ENCODE data around the gene SH3TC1.

SH3TC1 gene

GRCh38 chr4:8271821-8272220 lies 72.7 kb downstream of the SH3TC1 start:
- Histone ChIP-seq H3K36me3 (ENCODE audit: insufficient read depth, insufficient read length, low read length) (no peaks in the 10 kb centered on the region), H3K4me1 (ENCODE audit: insufficient read depth, insufficient read length) (peaks cover 22% of the 10 kb centered on the region), H3K9ac (ENCODE audit: insufficient read length, low read depth) (no peak overlapping the region), H3K27me3 (ENCODE audit: insufficient read depth, insufficient read length) (peaks cover 35% of the 10 kb centered on the region), H3K9me3 (ENCODE audit: insufficient read depth, low read length) (no peaks in the 10 kb centered on the region), H3K4me3 (ENCODE audit: insufficient read length, low read depth) (no peak overlapping the region)
- no peak for DNase-seq (ENCODE audit: low read depth, low spot score)
- no peak for TF ChIP-seq SUZ12 (IDR thresholded peaks at IDR 0.05; ENCODE audit: extremely low read depth, insufficient read depth, insufficient read length)
- no peak for TF ChIP-seq YY1 (IDR thresholded peaks at IDR 0.05; ENCODE audit: insufficient read depth, insufficient read length)
- no peak for TF ChIP-seq ZNF274 (IDR thresholded peaks at IDR 0.05; ENCODE audit: low read depth, low read length)

DNA sequence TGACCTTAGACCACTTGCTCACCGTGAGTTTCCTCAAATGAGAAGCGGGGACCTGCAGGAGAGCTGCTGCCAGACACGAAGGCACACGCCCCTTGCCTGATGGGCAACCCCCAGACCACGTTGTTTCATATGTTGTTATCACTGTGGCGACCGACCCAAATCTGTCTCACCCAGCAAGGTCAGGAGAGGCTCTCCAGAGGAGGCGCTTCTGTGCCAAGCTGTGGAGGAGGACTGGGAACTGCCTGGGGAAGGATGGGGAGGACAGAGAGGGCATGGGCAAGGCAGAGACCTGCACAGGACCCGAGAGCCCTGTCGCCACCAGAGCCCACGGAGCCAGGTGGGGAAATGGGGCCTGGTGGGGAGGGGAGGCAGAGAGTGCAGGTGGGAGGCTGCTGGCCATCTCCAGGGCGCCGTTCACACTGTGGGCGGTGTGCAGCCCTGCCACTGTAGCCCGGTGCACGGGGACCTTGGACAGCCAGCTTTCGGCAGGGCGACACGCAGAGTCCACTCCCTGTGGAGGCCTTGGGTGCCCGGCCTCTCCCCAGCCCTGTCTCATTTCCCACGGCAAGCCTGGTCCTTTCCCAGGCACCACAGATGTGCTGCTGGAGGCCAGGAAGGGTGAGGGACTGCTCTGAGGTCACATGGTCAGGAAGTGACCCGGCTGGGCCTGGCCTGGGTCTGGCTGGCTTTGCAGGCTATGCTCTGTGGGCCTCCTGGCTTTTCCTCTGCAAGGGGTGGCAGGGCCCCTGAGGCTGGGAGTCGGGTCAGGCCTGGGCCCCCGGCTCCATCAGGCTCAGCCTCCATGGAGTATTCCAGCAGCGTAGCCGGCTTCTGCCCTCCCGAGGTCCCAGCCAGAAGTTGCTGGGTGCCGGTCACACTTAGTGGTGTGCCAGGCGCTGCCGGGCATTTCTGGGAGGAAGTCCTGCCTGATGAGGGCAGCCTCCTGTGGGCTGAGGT lies 73.7 kb downstream of the SH3TC1 start:
- DNase-seq (ENCODE audit: low read depth, low spot score) = no peak
- TF ChIP-seq YY1 (IDR thresholded peaks at IDR 0.05; ENCODE audit: insufficient read depth, insufficient read length) = no peak
- no peak for TF ChIP-seq ZNF274 (IDR thresholded peaks at IDR 0.05; ENCODE audit: low read depth, low read length)
- no peak for TF ChIP-seq SUZ12 (IDR thresholded peaks at IDR 0.05; ENCODE audit: extremely low read depth, insufficient read depth, insufficient read length)
- Histone ChIP-seq H3K4me3 (ENCODE audit: insufficient read length, low read depth) (no peak overlapping the region), H3K9ac (ENCODE audit: insufficient read length, low read depth) (peak overlapping the region; percentile 51), H3K27me3 (ENCODE audit: insufficient read depth, insufficient read length) (peaks cover 35% of the 10 kb centered on the region), H3K9me3 (ENCODE audit: insufficient read depth, low read length) (no peaks in the 10 kb centered on the region), H3K36me3 (ENCODE audit: insufficient read depth, insufficient read length, low read length) (no peaks in the 10 kb centered on the region), H3K4me1 (ENCODE audit: insufficient read depth, insufficient read length) (peaks cover 22% of the 10 kb centered on the region)

DNA sequence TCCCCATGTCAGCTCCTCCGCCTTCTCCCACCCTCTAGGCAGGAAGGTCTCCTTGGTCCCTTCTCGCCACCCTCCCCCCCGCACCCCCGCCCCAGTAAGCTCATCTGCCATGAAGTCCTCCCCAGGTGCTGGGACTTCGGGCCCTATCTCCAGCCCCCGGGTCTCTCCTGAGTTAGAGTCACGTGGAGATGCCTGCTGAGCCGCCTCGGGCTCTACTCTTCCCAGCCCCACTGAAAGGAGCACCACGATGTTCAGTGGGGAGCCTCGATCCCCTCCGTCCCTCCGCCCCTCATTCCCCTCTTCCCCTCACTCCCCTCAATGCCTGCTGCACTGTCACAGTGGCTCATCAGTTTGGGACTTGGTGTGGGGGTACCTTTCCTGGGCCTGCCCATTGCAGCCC lies 74.4 kb downstream of the SH3TC1 start:
- Histone ChIP-seq H3K4me1 (ENCODE audit: insufficient read depth, insufficient read length) (peaks cover 24% of the 10 kb centered on the region), H3K36me3 (ENCODE audit: insufficient read depth, insufficient read length, low read length) (no peaks in the 10 kb centered on the region), H3K27me3 (ENCODE audit: insufficient read depth, insufficient read length) (peaks cover 35% of the 10 kb centered on the region), H3K4me3 (ENCODE audit: insufficient read length, low read depth) (no peak overlapping the region), H3K9ac (ENCODE audit: insufficient read length, low read depth) (no peak overlapping the region), H3K9me3 (ENCODE audit: insufficient read depth, low read length) (no peaks in the 10 kb centered on the region)
- DNase-seq (ENCODE audit: low read depth, low spot score) = no peak
- no peak for TF ChIP-seq SUZ12 (IDR thresholded peaks at IDR 0.05; ENCODE audit: extremely low read depth, insufficient read depth, insufficient read length)
- TF ChIP-seq ZNF274 (IDR thresholded peaks at IDR 0.05; ENCODE audit: low read depth, low read length) = no peak
- no peak for TF ChIP-seq YY1 (IDR thresholded peaks at IDR 0.05; ENCODE audit: insufficient read depth, insufficient read length)

GRCh38 chr4:8274066-8274652 lies 75.1 kb downstream of the SH3TC1 start:
- Histone ChIP-seq H3K9ac (ENCODE audit: insufficient read length, low read depth) (no peak overlapping the region), H3K36me3 (ENCODE audit: insufficient read depth, insufficient read length, low read length) (no peaks in the 10 kb centered on the region), H3K4me1 (ENCODE audit: insufficient read depth, insufficient read length) (peaks cover 25% of the 10 kb centered on the region), H3K27me3 (ENCODE audit: insufficient read depth, insufficient read length) (peaks cover 30% of the 10 kb centered on the region), H3K9me3 (ENCODE audit: insufficient read depth, low read length) (no peaks in the 10 kb centered on the region), H3K4me3 (ENCODE audit: insufficient read length, low read depth) (no peak overlapping the region)
- TF ChIP-seq YY1 (IDR thresholded peaks at IDR 0.05; ENCODE audit: insufficient read depth, insufficient read length) (no peak), SUZ12 (IDR thresholded peaks at IDR 0.05; ENCODE audit: extremely low read depth, insufficient read depth, insufficient read length) (no peak), ZNF274 (IDR thresholded peaks at IDR 0.05; ENCODE audit: low read depth, low read length) (no peak)
- no peak for DNase-seq (ENCODE audit: low read depth, low spot score)

GRCh38 chr4:8274765-8275547 lies 75.9 kb downstream of the SH3TC1 start:
- no peaks in the 10 kb centered on the region for H3K9me3 ChIP-seq (ENCODE audit: insufficient read depth, low read length)
- H3K36me3 ChIP-seq (ENCODE audit: insufficient read depth, insufficient read length, low read length) = no peaks in the 10 kb centered on the region
- H3K9ac ChIP-seq (ENCODE audit: insufficient read length, low read depth) = no peak overlapping the region
- peaks cover 29% of the 10 kb centered on the region for H3K4me1 ChIP-seq (ENCODE audit: insufficient read depth, insufficient read length)
- no peak for TF ChIP-seq ZNF274 (IDR thresholded peaks at IDR 0.05; ENCODE audit: low read depth, low read length)
- TF ChIP-seq YY1 (IDR thresholded peaks at IDR 0.05; ENCODE audit: insufficient read depth, insufficient read length) = no peak
- TF ChIP-seq SUZ12 (IDR thresholded peaks at IDR 0.05; ENCODE audit: extremely low read depth, insufficient read depth, insufficient read length) = no peak
- peaks cover 26% of the 10 kb centered on the region for H3K27me3 ChIP-seq (ENCODE audit: insufficient read depth, insufficient read length)
- no peak overlapping the region for H3K4me3 ChIP-seq (ENCODE audit: insufficient read length, low read depth)
- DNase-seq (ENCODE audit: low read depth, low spot score) = no peak

DNA sequence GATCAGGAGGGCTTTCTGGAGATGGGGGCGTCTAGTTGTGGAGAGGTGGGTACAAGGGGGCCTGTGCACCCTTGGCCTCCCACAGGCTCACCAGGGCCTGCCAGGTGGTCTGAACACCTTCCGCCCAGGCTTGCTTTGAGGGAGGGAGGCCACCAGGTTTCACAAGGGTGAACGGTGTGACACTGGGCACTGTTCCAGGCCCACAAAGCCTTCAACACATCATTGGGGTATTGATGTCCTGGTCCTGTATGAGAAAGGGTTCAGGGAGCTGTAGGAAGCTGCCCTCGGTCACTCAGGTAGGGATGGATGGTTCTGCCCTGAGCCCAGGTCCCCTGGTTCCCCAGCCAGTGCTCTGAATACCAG lies 76.4 kb downstream of the SH3TC1 start:
- no peaks in the 10 kb centered on the region for H3K9me3 ChIP-seq (ENCODE audit: insufficient read depth, low read length)

More for the DNA sequence above, 76.4 kb downstream of the SH3TC1 start:
- DNase-seq (ENCODE audit: low read depth, low spot score) = no peak
- Histone ChIP-seq H3K4me1 (ENCODE audit: insufficient read depth, insufficient read length) (peaks cover 28% of the 10 kb centered on the region), H3K9ac (ENCODE audit: insufficient read length, low read depth) (no peak overlapping the region), H3K4me3 (ENCODE audit: insufficient read length, low read depth) (no peak overlapping the region), H3K36me3 (ENCODE audit: insufficient read depth, insufficient read length, low read length) (no peaks in the 10 kb centered on the region), H3K27me3 (ENCODE audit: insufficient read depth, insufficient read length) (peaks cover 20% of the 10 kb centered on the region)
- TF ChIP-seq ZNF274 (IDR thresholded peaks at IDR 0.05; ENCODE audit: low read depth, low read length) (no peak), YY1 (IDR thresholded peaks at IDR 0.05; ENCODE audit: insufficient read depth, insufficient read length) (no peak), SUZ12 (IDR thresholded peaks at IDR 0.05; ENCODE audit: extremely low read depth, insufficient read depth, insufficient read length) (no peak)

Measured in NT2/D1 (cell line).